ENCODE data around the gene VAV3.

VAV3 gene

GRCh38 chr1:107804134-107804533 is 160.8 kb downstream of the VAV3 start:
- TF ChIP-seq, protein P1, sequence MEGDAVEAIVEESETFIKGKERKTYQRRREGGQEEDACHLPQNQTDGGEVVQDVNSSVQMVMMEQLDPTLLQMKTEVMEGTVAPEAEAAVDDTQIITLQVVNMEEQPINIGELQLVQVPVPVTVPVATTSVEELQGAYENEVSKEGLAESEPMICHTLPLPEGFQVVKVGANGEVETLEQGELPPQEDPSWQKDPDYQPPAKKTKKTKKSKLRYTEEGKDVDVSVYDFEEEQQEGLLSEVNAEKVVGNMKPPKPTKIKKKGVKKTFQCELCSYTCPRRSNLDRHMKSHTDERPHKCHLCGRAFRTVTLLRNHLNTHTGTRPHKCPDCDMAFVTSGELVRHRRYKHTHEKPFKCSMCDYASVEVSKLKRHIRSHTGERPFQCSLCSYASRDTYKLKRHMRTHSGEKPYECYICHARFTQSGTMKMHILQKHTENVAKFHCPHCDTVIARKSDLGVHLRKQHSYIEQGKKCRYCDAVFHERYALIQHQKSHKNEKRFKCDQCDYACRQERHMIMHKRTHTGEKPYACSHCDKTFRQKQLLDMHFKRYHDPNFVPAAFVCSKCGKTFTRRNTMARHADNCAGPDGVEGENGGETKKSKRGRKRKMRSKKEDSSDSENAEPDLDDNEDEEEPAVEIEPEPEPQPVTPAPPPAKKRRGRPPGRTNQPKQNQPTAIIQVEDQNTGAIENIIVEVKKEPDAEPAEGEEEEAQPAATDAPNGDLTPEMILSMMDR (IDR thresholded peaks at IDR 0.05): no peak
- DNase-seq: no peak
- Mint-ChIP-seq H3K4me3 (no peak overlapping the region), H3K4me1 (no peaks in the 10 kb centered on the region), H3K27ac (no peak overlapping the region), H3K27me3 (ENCODE audit: low read depth, poor library complexity) (no peaks in the 10 kb centered on the region), H3K36me3 (ENCODE audit: low read depth) (no peaks in the 10 kb centered on the region), H3K9me3 (peaks cover 10% of the 10 kb centered on the region)

GRCh38 chr1:107803579-107803978 is 161.4 kb downstream of the VAV3 start:
- TF ChIP-seq, protein P1 (IDR thresholded peaks at IDR 0.05): no peak
- H3K27me3 Mint-ChIP-seq (ENCODE audit: low read depth, poor library complexity): no peaks in the 10 kb centered on the region
- no peaks in the 10 kb centered on the region for H3K4me1 Mint-ChIP-seq
- H3K36me3 Mint-ChIP-seq (ENCODE audit: low read depth): no peaks in the 10 kb centered on the region
- peaks cover 10% of the 10 kb centered on the region for H3K9me3 Mint-ChIP-seq
- no peak overlapping the region for H3K4me3 Mint-ChIP-seq
- H3K27ac Mint-ChIP-seq: no peak overlapping the region
- no peak for DNase-seq

- TF ChIP-seq, protein P1 (IDR thresholded peaks at IDR 0.05): no peak
- Mint-ChIP-seq H3K36me3 (ENCODE audit: low read depth) (no peaks in the 10 kb centered on the region), H3K4me3 (no peak overlapping the region), H3K9me3 (peaks cover 10% of the 10 kb centered on the region), H3K27me3 (ENCODE audit: low read depth, poor library complexity) (no peaks in the 10 kb centered on the region), H3K27ac (peak overlapping the region; percentile 16), H3K4me1 (no peaks in the 10 kb centered on the region)
- no peak for DNase-seq
Observed at GRCh38 chr1:107802654-107803053, 162.3 kb downstream of the VAV3 start.

GRCh38 chr1:107795994-107796393 is 169.0 kb downstream of the VAV3 start:
- DNase-seq: no peak
- TF ChIP-seq, protein P1 (IDR thresholded peaks at IDR 0.05): no peak
- no peak overlapping the region for H3K27ac Mint-ChIP-seq
- H3K4me3 Mint-ChIP-seq: no peak overlapping the region
- H3K36me3 Mint-ChIP-seq (ENCODE audit: low read depth): no peaks in the 10 kb centered on the region
- no peaks in the 10 kb centered on the region for H3K4me1 Mint-ChIP-seq
- H3K27me3 Mint-ChIP-seq (ENCODE audit: low read depth, poor library complexity): peaks cover 4% of the 10 kb centered on the region
- H3K9me3 Mint-ChIP-seq: peaks cover 8% of the 10 kb centered on the region

DNA sequence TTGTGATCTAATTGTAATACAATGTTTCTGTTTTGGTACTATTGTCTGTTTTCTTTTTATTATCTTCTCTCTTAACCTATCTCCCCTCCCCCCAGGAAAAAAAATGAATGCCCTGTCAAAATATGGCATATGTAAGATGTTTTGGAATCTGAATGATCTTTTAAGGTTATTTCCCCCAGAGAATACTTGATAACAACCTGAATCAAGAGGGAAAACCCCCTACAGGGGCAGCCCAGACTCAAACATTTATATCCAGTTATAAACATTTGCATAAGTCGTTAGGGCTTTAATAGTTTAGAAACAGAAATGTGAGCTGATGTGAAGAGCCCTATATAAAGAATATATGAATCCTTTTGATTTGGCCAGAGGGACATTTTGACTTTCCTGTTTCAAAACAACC is 169.5 kb downstream of the VAV3 start:
- no peak for DNase-seq
- TF ChIP-seq, protein P1 (IDR thresholded peaks at IDR 0.05): no peak
- H3K9me3 Mint-ChIP-seq: peaks cover 2% of the 10 kb centered on the region

GRCh38 chr1:107794571-107794970 is 170.4 kb downstream of the VAV3 start:
- Mint-ChIP-seq H3K9me3 (no peaks in the 10 kb centered on the region), H3K4me3 (no peak overlapping the region), H3K36me3 (ENCODE audit: low read depth) (no peaks in the 10 kb centered on the region), H3K27me3 (ENCODE audit: low read depth, poor library complexity) (peaks cover 4% of the 10 kb centered on the region), H3K27ac (no peak overlapping the region), H3K4me1 (no peaks in the 10 kb centered on the region)
- no peak for DNase-seq
- TF ChIP-seq, protein P1 (IDR thresholded peaks at IDR 0.05): no peak

More for the DNA sequence above, 169.5 kb downstream of the VAV3 start:
- Mint-ChIP-seq H3K4me3 (no peak overlapping the region), H3K36me3 (ENCODE audit: low read depth) (no peaks in the 10 kb centered on the region), H3K27me3 (ENCODE audit: low read depth, poor library complexity) (peaks cover 4% of the 10 kb centered on the region), H3K4me1 (no peaks in the 10 kb centered on the region), H3K27ac (no peak overlapping the region)
